ENCODE measurements around the gene TSHB.
"Not testable (repeated sequence)": the region's sequence is repeated elsewhere in the genome, so short reads cannot be mapped to it uniquely, and the experiment has no call there.

Gene TSHB

GRCh38 chr1:115029526-115029925 lies at the start of gene TSHB:
TSS of gene TSHB (plus strand) at chr1:115029826. CDS start at chr1:115033363, 3,537 bp downstream.
- DNase-seq (ENCODE audit: low read depth in 2 of 2): no peak

GRCh38 chr1:114982251-114982650 lies 47.4 kb upstream of the TSHB start:
- no peak for DNase-seq (ENCODE audit: low read depth in 2 of 2)

- no peak for DNase-seq (ENCODE audit: low read depth in 2 of 2)
Observed at GRCh38 chr1:114986286-114986685, 43.3 kb upstream of the TSHB start.

GRCh38 chr1:114988095-114988494 lies 41.5 kb upstream of the TSHB start:
- no peak for DNase-seq (ENCODE audit: low read depth in 2 of 2)

GRCh38 chr1:114997510-114998289 lies 31.9 kb upstream of the TSHB start:
- DNase-seq (ENCODE audit: low read depth in 2 of 2): no peak

GRCh38 chr1:115006191-115006590 lies 23.4 kb upstream of the TSHB start:
- no peak for DNase-seq (ENCODE audit: low read depth in 2 of 2)

- DNase-seq (ENCODE audit: low read depth in 2 of 2): no peak
Observed at GRCh38 chr1:115012006-115012405, 17.6 kb upstream of the TSHB start.

GRCh38 chr1:115012434-115012833 lies 17.2 kb upstream of the TSHB start:
- DNase-seq (ENCODE audit: low read depth in 2 of 2): no peak

- DNase-seq (ENCODE audit: low read depth in 2 of 2): no peak
Observed at GRCh38 chr1:115013792-115014191, 15.8 kb upstream of the TSHB start.

- DNase-seq (ENCODE audit: low read depth in 2 of 2): not testable (repeated sequence)
Observed at GRCh38 chr1:115019549-115019948, 10.1 kb upstream of the TSHB start.

- no peak for DNase-seq (ENCODE audit: low read depth in 2 of 2)
Observed at GRCh38 chr1:115021145-115021544, 8.5 kb upstream of the TSHB start.

GRCh38 chr1:115023593-115023992 lies 6.0 kb upstream of the TSHB start:
- DNase-seq (ENCODE audit: low read depth in 2 of 2): no peak

GRCh38 chr1:115031595-115031994 lies 2.0 kb downstream of the TSHB start:
- no peak for DNase-seq (ENCODE audit: low read depth in 2 of 2)

- no peak for DNase-seq (ENCODE audit: low read depth in 2 of 2)
Observed at GRCh38 chr1:115035652-115036051, 6.0 kb downstream of the TSHB start.

- no peak for DNase-seq (ENCODE audit: low read depth in 2 of 2)
Observed at GRCh38 chr1:115036814-115037507, 7.3 kb downstream of the TSHB start.

- no peak for DNase-seq (ENCODE audit: low read depth in 2 of 2)
Observed at GRCh38 chr1:115040501-115040900, 10.9 kb downstream of the TSHB start.

GRCh38 chr1:115041654-115042053 lies 12.0 kb downstream of the TSHB start:
- no peak for DNase-seq (ENCODE audit: low read depth in 2 of 2)

- no peak for DNase-seq (ENCODE audit: low read depth in 2 of 2)
Observed at GRCh38 chr1:115046751-115047150, 17.1 kb downstream of the TSHB start.

- DNase-seq (ENCODE audit: low read depth in 2 of 2): no peak
Observed at GRCh38 chr1:115051850-115052249, 22.2 kb downstream of the TSHB start.

- peak; percentile 16 to 22 for DNase-seq (ENCODE audit: low read depth in 2 of 2)
Observed at GRCh38 chr1:115052454-115053083, 22.9 kb downstream of the TSHB start.

- DNase-seq (ENCODE audit: low read depth in 2 of 2): no peak
Observed at GRCh38 chr1:115056395-115056798, 26.8 kb downstream of the TSHB start.

- no peak for DNase-seq (ENCODE audit: low read depth in 2 of 2)
Observed at GRCh38 chr1:115057661-115058254, 28.1 kb downstream of the TSHB start.

All from activated CD8-positive, alpha-beta memory T cell treated with anti-CD3 and anti-CD28 coated beads for 4 hours (primary cell).